KOPT-K1 (cell line): ENCODE data around the gene SMIM23.
"Not testable (repeated sequence)": the region's sequence is repeated elsewhere in the genome, so short reads cannot be mapped to it uniquely, and the experiment has no call there.

Experiments
- H3K27ac ChIP-seq: fragments of 200-600 bp; sonication (generic); 2 replicates; pipeline ENCODE4 v1.5.1; 2016; ENCODE audit warnings: antibody characterized with exemption, mild to moderate bottlenecking, low read depth, low read length; ENCODE audit not compliant: poor library complexity, severe bottlenecking
- H3K36me3 ChIP-seq: fragments of 200-600 bp; sonication (generic); 2 replicates; pipeline ENCODE4 v1.5.1; 2017; ENCODE audit warnings: antibody characterized with exemption, mild to moderate bottlenecking, low read length, moderate library complexity; ENCODE audit not compliant: insufficient read depth
- H3K9me3 ChIP-seq: fragments of 200-600 bp; sonication (generic); 2 replicates; pipeline ENCODE4 v1.5.1; 2017; ENCODE audit warnings: antibody characterized with exemption, low read length, mild to moderate bottlenecking; ENCODE audit not compliant: insufficient read depth, poor library complexity, severe bottlenecking

The SMIM23 gene

DNA sequence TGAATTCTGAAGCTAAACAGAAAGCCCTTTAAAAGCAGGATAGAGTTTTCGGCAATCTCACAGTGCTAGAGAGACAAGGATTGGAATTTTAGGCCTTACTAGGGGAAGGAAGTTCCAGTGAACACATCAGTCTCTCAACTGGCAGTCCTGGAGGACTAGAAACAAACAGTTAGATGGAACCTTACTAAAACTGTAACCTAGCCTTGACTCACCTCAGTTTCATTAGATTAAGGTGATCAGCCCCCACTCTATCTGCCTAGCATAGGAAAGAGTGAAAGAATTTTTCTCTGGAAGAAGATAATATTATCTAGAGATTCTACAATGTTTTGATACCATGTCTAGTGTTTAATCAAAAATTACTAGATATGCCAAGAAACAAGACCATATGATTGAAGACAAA, 25.8 kb upstream of the SMIM23 start:
- no peaks in the 10 kb centered on the region for H3K36me3 ChIP-seq
- peaks cover 6% of the 10 kb centered on the region for H3K9me3 ChIP-seq
- H3K27ac ChIP-seq, result no peak overlapping the region

DNA sequence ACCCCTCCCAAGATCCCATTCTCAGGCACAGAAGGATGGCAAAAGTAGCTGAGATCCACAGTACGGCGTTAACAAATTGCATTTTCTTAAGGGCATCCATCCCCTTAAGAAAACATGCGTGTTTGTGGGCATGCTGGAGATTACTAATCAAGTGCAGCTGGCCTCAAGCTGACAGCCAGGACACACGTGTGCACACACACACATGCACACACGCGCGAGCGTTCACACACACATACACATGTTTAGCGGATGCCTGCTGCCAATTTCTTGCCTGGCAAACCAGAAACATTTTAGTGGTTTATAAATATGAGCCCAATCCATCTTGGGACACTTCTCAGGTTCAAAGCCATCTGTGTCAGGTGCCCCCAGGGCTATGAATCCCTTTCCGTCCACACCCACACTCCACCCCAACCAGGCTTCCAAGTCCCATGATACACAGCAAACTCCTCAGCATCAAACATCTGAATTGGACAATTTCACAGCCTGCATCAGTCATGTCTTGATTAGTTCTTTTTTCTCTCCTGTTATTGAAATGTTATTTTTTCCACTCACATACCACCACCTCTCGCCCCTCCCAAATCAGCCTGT, 23.5 kb upstream of the SMIM23 start:
- no peaks in the 10 kb centered on the region for H3K36me3 ChIP-seq
- peaks cover 18% of the 10 kb centered on the region for H3K9me3 ChIP-seq
- H3K27ac ChIP-seq, result no peak overlapping the region

GRCh38 chr5:171762903-171763302, 22.7 kb upstream of the SMIM23 start:
- H3K9me3 ChIP-seq, result peaks cover 26% of the 10 kb centered on the region
- no peak overlapping the region for H3K27ac ChIP-seq

GRCh38 chr5:171764265-171764664, 21.4 kb upstream of the SMIM23 start:
- H3K36me3 ChIP-seq, result no peaks in the 10 kb centered on the region
- H3K27ac ChIP-seq, result no peak overlapping the region
- peaks cover 28% of the 10 kb centered on the region for H3K9me3 ChIP-seq

More at GRCh38 chr5:171762903-171763302, 22.7 kb upstream of the SMIM23 start:
- H3K36me3 ChIP-seq, result no peaks in the 10 kb centered on the region

- Histone ChIP-seq H3K36me3 (no peaks in the 10 kb centered on the region), H3K27ac (no peak overlapping the region), H3K9me3 (peaks cover 22% of the 10 kb centered on the region)
These were observed 18.7 kb upstream of the SMIM23 start for GRCh38 chr5:171766875-171767274.

GRCh38 chr5:171770153-171770552, 15.5 kb upstream of the SMIM23 start:
- Histone ChIP-seq H3K9me3 (peaks cover 22% of the 10 kb centered on the region), H3K27ac (no peak overlapping the region), H3K36me3 (no peaks in the 10 kb centered on the region)

DNA sequence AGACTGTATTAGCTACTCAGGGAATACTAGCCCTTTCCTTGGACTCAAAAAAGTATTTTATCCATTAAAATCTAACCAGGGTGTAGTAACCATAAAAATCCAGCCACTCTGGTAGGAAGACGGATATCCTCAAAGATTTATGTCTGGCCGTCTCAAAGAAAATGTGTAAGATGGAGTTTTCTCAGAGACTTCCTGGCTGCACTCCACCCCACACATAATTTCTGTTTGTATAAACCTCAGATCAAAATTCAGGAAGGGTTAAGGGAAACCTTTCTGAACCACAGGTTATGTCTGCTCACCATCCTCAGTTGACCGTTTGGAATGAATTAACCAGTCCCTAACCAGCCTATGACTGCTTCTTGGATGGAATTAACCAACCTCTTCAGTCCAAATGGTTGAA, 13.8 kb upstream of the SMIM23 start:
- no peak overlapping the region for H3K27ac ChIP-seq
- H3K36me3 ChIP-seq, result no peaks in the 10 kb centered on the region
- peaks cover 13% of the 10 kb centered on the region for H3K9me3 ChIP-seq

DNA sequence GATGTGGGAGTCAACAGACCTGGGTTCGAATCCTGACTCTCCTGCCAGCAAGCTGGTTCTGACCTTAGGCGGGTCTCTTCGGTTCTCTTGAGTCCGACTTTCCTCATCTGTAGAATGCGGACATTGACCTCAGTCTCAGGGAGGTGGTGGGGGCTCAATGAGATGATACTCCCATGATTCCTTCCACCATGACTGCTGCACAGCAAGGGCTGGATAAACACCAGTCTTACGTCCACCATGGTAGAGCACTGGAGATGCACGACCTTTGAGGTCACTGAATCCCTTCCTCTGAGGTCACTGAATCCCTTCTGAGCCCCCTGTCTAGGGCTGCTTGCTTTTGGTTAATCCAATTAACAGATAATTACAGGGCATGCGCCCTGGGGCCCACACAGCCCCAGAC, 12.5 kb upstream of the SMIM23 start:
- Histone ChIP-seq H3K9me3 (peaks cover under 1% of the 10 kb centered on the region), H3K36me3 (no peaks in the 10 kb centered on the region), H3K27ac (no peak overlapping the region)

- Histone ChIP-seq H3K36me3 (no peaks in the 10 kb centered on the region), H3K27ac (no peak overlapping the region), H3K9me3 (no peaks in the 10 kb centered on the region)
These were observed 11.2 kb upstream of the SMIM23 start for GRCh38 chr5:171774418-171774817.

DNA sequence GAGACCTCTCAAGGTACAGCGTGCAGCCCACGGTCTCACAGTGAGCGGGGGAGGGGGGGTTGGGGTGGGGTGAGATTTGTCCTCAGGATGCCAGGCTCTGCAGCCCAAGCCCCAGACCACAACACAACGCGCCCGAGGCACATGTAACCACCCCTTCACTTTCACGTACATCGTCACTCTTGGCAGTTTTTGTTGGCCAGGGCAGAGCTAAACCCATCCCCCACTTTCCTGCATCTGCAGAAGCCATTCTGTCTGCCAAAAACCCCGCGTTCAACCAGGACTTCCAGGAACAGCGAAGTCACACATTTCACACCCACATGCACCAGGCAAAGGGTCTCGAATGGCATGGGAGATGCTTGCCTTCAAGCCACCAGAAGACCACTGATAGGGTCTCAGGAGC, 9.4 kb upstream of the SMIM23 start:
- Histone ChIP-seq H3K9me3 (no peaks in the 10 kb centered on the region), H3K36me3 (no peaks in the 10 kb centered on the region)

GRCh38 chr5:171776770-171777759, 8.6 kb upstream of the SMIM23 start:
- Histone ChIP-seq H3K36me3 (no peaks in the 10 kb centered on the region), H3K27ac (no peak overlapping the region), H3K9me3 (no peaks in the 10 kb centered on the region)

More for the DNA sequence above, 9.4 kb upstream of the SMIM23 start:
- no peak overlapping the region for H3K27ac ChIP-seq

DNA sequence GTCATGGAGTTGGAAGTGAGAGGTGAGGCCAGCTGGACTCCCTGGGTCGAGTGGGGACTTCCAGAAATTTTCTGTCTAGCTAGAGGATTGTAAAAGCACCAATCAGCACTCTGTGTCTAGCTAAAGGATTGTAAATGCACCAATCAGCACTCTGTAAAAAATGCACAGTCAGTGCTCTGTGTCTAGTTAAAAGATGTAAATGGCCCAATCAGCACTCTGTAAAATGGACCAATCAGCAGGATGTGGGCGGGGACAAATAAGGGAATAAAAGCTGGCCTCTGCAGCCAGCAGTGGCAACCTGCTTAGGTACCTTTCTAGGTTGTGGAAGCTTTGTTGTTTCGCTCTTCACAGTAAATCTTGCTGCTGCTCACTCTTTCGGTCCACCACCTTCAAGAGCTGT, 3.9 kb upstream of the SMIM23 start:
- not testable (repeated sequence) for H3K9me3 ChIP-seq, H3K36me3 ChIP-seq, H3K27ac ChIP-seq

DNA sequence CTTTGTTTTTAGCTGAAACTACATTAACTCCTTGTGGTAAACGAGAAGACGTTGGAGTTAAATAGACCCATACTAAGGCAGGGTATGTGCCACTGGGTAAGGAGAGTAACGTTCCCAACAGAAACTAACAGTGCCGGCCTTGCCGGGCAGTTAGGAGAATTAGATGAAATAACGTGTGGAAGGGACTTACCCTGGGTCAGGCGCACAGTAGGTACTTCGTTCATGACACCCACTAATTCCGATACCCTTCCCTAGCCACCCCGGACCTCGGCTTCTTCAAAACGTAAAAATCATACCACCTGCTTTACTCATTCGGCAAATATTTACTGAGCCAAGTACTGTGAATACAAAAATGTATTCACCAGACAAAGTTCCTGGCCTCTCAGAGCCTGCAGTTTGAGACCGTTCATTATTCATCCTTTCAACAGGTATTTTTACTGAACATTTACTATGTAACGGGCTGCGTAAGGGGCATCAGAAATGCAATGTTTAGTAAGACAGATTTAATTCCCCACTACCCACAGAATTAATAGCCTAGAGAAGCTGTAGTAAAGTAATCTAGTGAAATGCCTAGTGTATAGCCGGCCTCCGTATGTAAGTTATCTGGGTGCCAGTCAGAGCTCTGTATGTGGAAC, 3.2 kb upstream of the SMIM23 start:
- no peak overlapping the region for H3K27ac ChIP-seq
- no peaks in the 10 kb centered on the region for H3K36me3 ChIP-seq
- H3K9me3 ChIP-seq, result no peaks in the 10 kb centered on the region

DNA sequence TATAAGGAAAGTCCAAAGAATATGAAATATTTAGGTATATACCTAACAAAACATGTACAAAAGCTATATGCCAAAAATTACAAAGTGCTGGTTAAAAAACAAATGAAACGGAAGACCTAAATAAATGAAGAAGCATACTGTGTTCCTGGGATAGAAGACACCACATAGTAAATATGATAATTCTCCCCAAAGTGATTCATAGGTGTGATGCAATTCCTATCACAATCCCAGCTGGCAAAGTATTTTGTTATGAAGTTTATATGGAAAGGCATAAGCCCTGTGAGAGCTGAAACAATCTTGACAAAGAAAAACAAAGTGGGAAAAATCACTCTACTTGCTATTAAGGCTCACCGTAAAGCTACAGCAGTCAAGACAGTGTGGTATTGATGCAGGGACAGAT, 2.6 kb upstream of the SMIM23 start:
- no peaks in the 10 kb centered on the region for H3K9me3 ChIP-seq
- H3K27ac ChIP-seq, result no peak overlapping the region
- no peaks in the 10 kb centered on the region for H3K36me3 ChIP-seq

GRCh38 chr5:171789353-171789752, 3.7 kb downstream of the SMIM23 start:
- H3K36me3 ChIP-seq, result no peaks in the 10 kb centered on the region
- no peak overlapping the region for H3K27ac ChIP-seq
- H3K9me3 ChIP-seq, result no peaks in the 10 kb centered on the region
